Measurements from ENCODE around the gene LUC7L.

DNA sequence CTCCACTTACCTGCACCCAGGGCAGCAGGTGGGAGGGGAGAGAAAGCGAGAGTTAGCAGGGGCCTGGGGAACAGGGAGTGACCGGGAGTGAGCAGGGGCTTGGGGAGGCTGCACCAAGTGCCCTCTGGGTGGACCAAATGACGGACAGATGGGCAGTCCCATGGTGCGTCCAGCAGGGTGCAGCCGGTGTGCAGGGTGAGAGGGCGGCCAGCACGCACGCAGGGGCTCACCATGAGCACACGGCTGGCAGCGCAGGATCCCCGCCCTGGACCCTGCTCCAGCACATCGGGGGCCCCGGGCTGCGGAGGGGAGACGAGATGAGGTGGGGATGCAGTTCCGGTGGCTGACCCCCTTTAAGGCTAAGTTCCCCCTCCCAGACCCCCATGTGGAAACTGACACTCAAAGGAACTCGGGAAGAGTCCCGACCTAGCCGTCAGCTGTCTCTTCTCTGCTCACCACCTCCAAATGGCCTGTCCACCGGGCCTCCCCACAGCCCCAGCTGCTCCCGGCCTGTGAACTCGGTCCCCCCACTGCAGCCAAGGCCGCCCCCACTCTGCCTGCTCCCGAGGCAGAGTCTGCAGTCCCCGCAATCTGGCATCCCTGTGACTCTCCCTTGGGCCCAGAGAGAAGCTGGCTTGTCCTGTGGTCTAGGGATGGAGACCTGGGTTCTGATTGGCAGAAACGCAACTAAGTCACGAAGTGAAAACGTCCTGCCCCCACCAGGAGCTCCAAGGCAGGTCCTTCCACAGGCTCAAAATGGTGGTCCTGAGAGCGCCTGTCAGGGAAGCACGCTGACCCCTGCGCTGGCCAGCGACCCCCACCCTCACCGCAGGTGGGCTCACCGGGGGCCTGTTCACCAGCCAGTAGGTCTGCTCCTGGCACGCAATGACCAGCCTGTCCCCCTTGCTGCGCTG lies 43.6 kb upstream of the LUC7L start:
- TF ChIP-seq SIN3A (IDR thresholded peaks at IDR 0.05; ENCODE audit: borderline replicate concordance, insufficient read depth, low read length) = no peak
- no peak for TF ChIP-seq POLR2AphosphoS5 (IDR thresholded peaks at IDR 0.05; ENCODE audit: low read depth, low read length)
